Heart left ventricle (tissue), 16 donors: ENCODE measurements around the gene FOXB1. TPM values are rescaled to one million over a fixed set of nuclear protein-coding genes. Genes with fewer than 3 reads are reported as not detected.

Experiments
- ATAC-seq, 4 donors: fragments of 200-7000 bp; cut with Tn5 transposase; one replicate each; pipeline ENCODE4 v1.9.1; 2020 to 2022; ENCODE audit warnings: moderate library complexity in 4 of 4, mild to moderate bottlenecking in 3 of 4, moderate number of reproducible peaks in 1 of 4
- DNase-seq, 5 donors: peaks; one replicate each; pipeline ENCODE4 v3.0.0-alpha.2; 2020
- H3K27ac ChIP-seq, 12 donors: fragments of 200-600 bp; sonication (generic) in 4 of 12; one replicate each; pipeline versions ENCODE4 v1.5.0 to v1.8.0; 2016 to 2022; ENCODE audit warnings: mild to moderate bottlenecking in 2 of 12
- H3K27me3 ChIP-seq, 9 donors: fragments of 200-600 bp; sonication (generic) in 2 of 9; one replicate each; pipeline versions ENCODE4 v1.5.1 to v1.8.0; 2016 to 2022; ENCODE audit warnings: mild to moderate bottlenecking in 3 of 9
- H3K36me3 ChIP-seq, 9 donors: fragments of 200-600 bp; sonication (generic) in 2 of 9; one replicate each; pipeline versions ENCODE4 v1.5.0 to v1.8.0; 2018 to 2022; ENCODE audit warnings: mild to moderate bottlenecking in 2 of 9
- H3K4me1 ChIP-seq, 12 donors: fragments of 200-600 bp; sonication (generic) in 4 of 12; one replicate each; pipeline versions ENCODE4 v1.5.0 to v1.8.0; 2016 to 2022; ENCODE audit warnings: mild to moderate bottlenecking in 3 of 12
- H3K4me3 ChIP-seq, 12 donors: fragments of 200-600 bp; sonication (generic) in 4 of 12; one replicate each; pipeline versions ENCODE4 v1.5.0 to v1.8.0; 2017 to 2022; ENCODE audit warnings: mild to moderate bottlenecking in 9 of 12, moderate library complexity in 4 of 12
- H3K9me3 ChIP-seq, 12 donors: fragments of 200-600 bp; sonication (generic) in 4 of 12; one replicate each; pipeline versions ENCODE4 v1.5.0 to v1.8.0; 2016 to 2022; ENCODE audit warnings: mild to moderate bottlenecking in 1 of 12
- CTCF ChIP-seq, 12 donors: fragments of 200-600 bp; sonication (generic) in 4 of 12; IDR thresholded peaks; one replicate each; pipeline versions ENCODE4 v1.5.0 to v1.8.0; 2018 to 2022; ENCODE audit warnings: antibody characterized with exemption in 12 of 12, mild to moderate bottlenecking in 5 of 12
- POLR2A ChIP-seq, 2 donors: fragments of 450-650 bp; IDR thresholded peaks; one replicate each; pipeline ENCODE4 v1.6.1; 2017; ENCODE audit warnings: antibody characterized with exemption in 2 of 2, mild to moderate bottlenecking in 2 of 2, moderate library complexity in 2 of 2
- WGBS, 4 donors: extraction: QIAGEN DNeasy Blood & Tissue Kit in 2 of 4; methylation state at CpG; one replicate each; pipeline versions ENCODE4 v1.1.5 to v1.1.7; 2013 to 2018; 5-methylcytosine and 5-hydroxymethylcytosine counted together
- intact Hi-C, 10 donors: fragments of 100-400 bp; cut with DNase I; formaldehyde crosslinking; loops; one replicate each; pipeline versions ENCODE4 v1.11.1 to v1.14.2; 2022
- polyA plus RNA-seq, 2 donors: library from polyadenylated mRNA; stranded (reverse); fragments of 200-250 nt; gene quantifications; one replicate each; pipeline ENCODE4 v1.2.3, GENCODE V29; 2013
- total RNA-seq, 9 donors: library from RNA; depleted of rRNA in 2 of 9; stranded (reverse); fragments of >200 nt in 2 of 9; fragmentation: NEBNext Ultra II Directional in 3 of 9; extraction: Animal tissue kit (Norgen Biotek cat#: 25700) in 3 of 9; gene quantifications; one replicate each; pipeline versions ENCODE4 v1.1.0 to v1.2.4, GENCODE V29; 2016 to 2023
- donor health status: ischemic (EF 13 %, LVEDD 7.1; RV severe dilation, severe dysfunction).
- donor health status: healthy with polysubstance abuse.
- donor health status: DM: no; HTN: yes; CAD: no.
- donor health status: DM: no; HTN: no; CAD: no.
- donor health status: ischemic (EF 25% LVEDD 6.9; RV normal size, moderate dysfunction).
- donor health status: ischemic (EF 25% LVEDD 5.7; RV mildly dilated, moderate dysfunction).
- donor health status: healthy.
- donor health status: DM: yes; HTN: yes; CAD: no.
- donor health status: ischemic (EF 35%, LVEDD 5.7; RV mildly dilated, moderate dysfunction).
- donor health status: nonischemic (EF 11% LVEDD 7.7; RV severe dilation, severe dysfunction).
- donor health status: DM: yes; HTN: yes; CAD: no.
- donor health status: PGD.
- donor health status: ischemic (EF 29% LVEDD 5.4; RV normal size, mild dysfunction).
- donor health status: nonischemic (EF 23%, LVEDD 6.1; RV moderate dilation, normal function).

The FOXB1 gene
- total and polyA plus RNA-seq, 11 donors = not detected

- DNase-seq = no peak
- Histone ChIP-seq H3K27ac (no peak overlapping the region), H3K4me1 (peaks cover 0 to 17% (median 5%) of the 10 kb centered on the region in 12 donors), H3K4me3 (no peak overlapping the region), H3K9me3 (no peaks in the 10 kb centered on the region), H3K36me3 (no peaks in the 10 kb centered on the region), H3K27me3 (peaks cover 63 to 99% (median 88%) of the 10 kb centered on the region in 9 donors)
- ATAC-seq = no peak
- no peak for TF ChIP-seq POLR2A (IDR thresholded peaks at IDR 0.05)
- TF ChIP-seq CTCF (IDR thresholded peaks at IDR 0.05) = no peak
- intact Hi-C loops = no loop called here
- 2 to 5% (median 4%) methylated on average over 8 of the region's 8 CpGs for WGBS, 4 donors
These were observed 9.6 kb upstream of the FOXB1 start for GRCh38 chr15:59994526-59994887.

GRCh38 chr15:59994888-59995557, 9.1 kb upstream of the FOXB1 start:
- TF ChIP-seq POLR2A (IDR thresholded peaks at IDR 0.05) (no peak), CTCF (IDR thresholded peaks at IDR 0.05) (no peak)
- ATAC-seq = no peak
- Histone ChIP-seq H3K36me3 (no peaks in the 10 kb centered on the region), H3K4me3 (no peak overlapping the region), H3K27me3 (peaks cover 68 to 99% (median 92%) of the 10 kb centered on the region in 9 donors), H3K4me1 (peaks cover 0 to 20% (median 5%) of the 10 kb centered on the region in 12 donors), H3K27ac (no peak overlapping the region), H3K9me3 (no peaks in the 10 kb centered on the region)
- no peak for DNase-seq
- intact Hi-C loops = no loop called here
- 1 to 2% (median 2%) methylated on average over 20 to 41 of the region's 41 CpGs for WGBS, 4 donors

- TF ChIP-seq POLR2A (IDR thresholded peaks at IDR 0.05) = no peak
- no peak for TF ChIP-seq CTCF (IDR thresholded peaks at IDR 0.05)
- 7 to 13% (median 9%) methylated on average over 24 of the region's 24 CpGs for WGBS, 4 donors
- intact Hi-C loops = no loop called here
- peaks cover 75 to 100% (median 93%) of the 10 kb centered on the region in 9 donors for H3K27me3 ChIP-seq
- peaks cover 0 to 20% (median 5%) of the 10 kb centered on the region in 12 donors for H3K4me1 ChIP-seq
- ATAC-seq (no peak), DNase-seq (no peak)
- H3K9me3 ChIP-seq = no peaks in the 10 kb centered on the region
- no peak overlapping the region for H3K4me3 ChIP-seq
- H3K27ac ChIP-seq = no peak overlapping the region
- no peaks in the 10 kb centered on the region for H3K36me3 ChIP-seq
These were observed 8.4 kb upstream of the FOXB1 start for GRCh38 chr15:59995568-59996297.

- ATAC-seq = no peak
- 4 to 5% (median 5%) methylated on average over 27 of the region's 27 CpGs for WGBS, 4 donors
- Histone ChIP-seq H3K27ac (no peak overlapping the region), H3K4me3 (no peak overlapping the region), H3K36me3 (no peaks in the 10 kb centered on the region), H3K9me3 (no peaks in the 10 kb centered on the region), H3K4me1 (peaks cover 0 to 20% (median 5%) of the 10 kb centered on the region in 12 donors), H3K27me3 (peaks cover 81 to 100% (median 96%) of the 10 kb centered on the region in 9 donors)
- intact Hi-C loops = no loop called here
- no peak for DNase-seq
- TF ChIP-seq CTCF (IDR thresholded peaks at IDR 0.05) = no peak
- no peak for TF ChIP-seq POLR2A (IDR thresholded peaks at IDR 0.05)
These were observed 7.6 kb upstream of the FOXB1 start for GRCh38 chr15:59996298-59997041.
